Activated naive CD4-positive, alpha-beta T cell treated with anti-CD3 and anti-CD28 coated beads, Interleukin-2, amount 50 U/mL, for 24 hours (primary cell): ENCODE data around the gene SPTLC3.

ENCODE experiments used
- H3K27ac Mint-ChIP-seq: one replicate; pipeline ENCODE4 v1.8.0; 2021; ENCODE audit warnings: mild to moderate bottlenecking, mixed read lengths
- H3K27me3 Mint-ChIP-seq: one replicate; pipeline ENCODE4 v1.8.0; 2021; ENCODE audit warnings: mixed read lengths
- H3K36me3 Mint-ChIP-seq: one replicate; pipeline ENCODE4 v1.8.0; 2021; ENCODE audit warnings: mixed read lengths
- H3K4me1 Mint-ChIP-seq: one replicate; pipeline ENCODE4 v1.8.0; 2021; ENCODE audit warnings: mixed read lengths
- H3K4me3 Mint-ChIP-seq: one replicate; pipeline ENCODE4 v1.8.0; 2021; ENCODE audit warnings: mild to moderate bottlenecking, mixed read lengths
- H3K9me3 Mint-ChIP-seq: one replicate; pipeline ENCODE4 v1.8.0; 2021; ENCODE audit warnings: mixed read lengths

Gene SPTLC3

GRCh38 chr20:13092111-13092510 lies 83.3 kb downstream of the SPTLC3 start:
- H3K27me3 Mint-ChIP-seq = peaks cover 3% of the 10 kb centered on the region

DNA sequence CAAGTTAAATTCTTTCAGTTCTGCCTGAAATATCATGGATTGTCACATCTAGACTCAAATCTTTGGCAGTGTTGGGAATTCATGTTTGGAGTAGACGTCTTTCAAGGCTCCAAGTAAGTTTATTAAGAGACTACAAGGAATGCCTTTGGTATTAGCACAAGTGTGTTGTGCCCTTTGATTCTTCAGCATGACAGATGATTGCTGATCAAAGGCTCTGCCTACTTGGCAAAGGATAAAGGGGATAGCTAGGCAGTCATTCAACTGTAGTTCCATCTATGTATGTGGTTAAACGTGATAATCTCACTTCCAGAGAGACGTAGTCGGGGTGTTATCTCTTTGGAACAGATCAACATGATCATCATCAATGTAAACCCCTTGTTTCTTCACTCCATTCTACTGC lies 86.2 kb downstream of the SPTLC3 start:
- H3K27me3 Mint-ChIP-seq = peaks cover 3% of the 10 kb centered on the region
- no peaks in the 10 kb centered on the region for H3K4me1 Mint-ChIP-seq
- no peaks in the 10 kb centered on the region for H3K36me3 Mint-ChIP-seq
- no peaks in the 10 kb centered on the region for H3K9me3 Mint-ChIP-seq
- H3K4me3 Mint-ChIP-seq = no peak overlapping the region
- no peak overlapping the region for H3K27ac Mint-ChIP-seq

More at GRCh38 chr20:13092111-13092510, 83.3 kb downstream of the SPTLC3 start:
- H3K36me3 Mint-ChIP-seq = no peaks in the 10 kb centered on the region
- H3K4me3 Mint-ChIP-seq = no peak overlapping the region
- H3K4me1 Mint-ChIP-seq = no peaks in the 10 kb centered on the region
- H3K27ac Mint-ChIP-seq = no peak overlapping the region
- no peaks in the 10 kb centered on the region for H3K9me3 Mint-ChIP-seq

DNA sequence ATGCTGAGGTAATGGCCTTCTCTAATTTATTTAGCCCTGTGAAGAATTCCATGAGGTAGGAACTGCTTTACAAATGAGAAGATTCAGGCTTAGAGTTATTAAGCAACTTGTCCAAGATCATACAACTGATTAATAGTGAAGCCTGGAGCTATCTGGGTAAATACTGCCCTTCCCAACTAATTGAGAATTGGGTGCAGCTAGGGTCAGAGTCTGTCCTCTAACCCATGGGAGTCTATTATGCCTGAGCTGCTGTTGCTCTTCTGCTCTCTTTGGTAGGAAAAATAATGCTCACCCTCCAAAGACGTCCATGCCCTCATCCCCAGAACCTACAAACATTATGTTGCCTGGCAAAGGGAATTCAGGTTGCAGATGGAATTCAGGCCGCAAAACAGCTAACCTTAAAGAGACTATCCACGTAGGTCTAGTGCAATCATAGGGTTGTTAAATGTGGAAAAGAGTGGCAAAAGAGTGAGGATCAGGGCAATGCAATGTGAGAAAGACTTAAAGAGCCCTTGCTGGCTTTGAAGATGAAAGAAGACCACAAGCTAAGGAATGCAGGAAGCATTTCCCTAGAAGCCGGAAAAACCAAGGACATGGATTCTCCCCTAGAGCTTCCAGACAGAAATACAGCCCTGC lies 90.1 kb downstream of the SPTLC3 start:
- Mint-ChIP-seq H3K36me3 (no peaks in the 10 kb centered on the region), H3K27me3 (no peaks in the 10 kb centered on the region), H3K4me3 (no peak overlapping the region)

DNA sequence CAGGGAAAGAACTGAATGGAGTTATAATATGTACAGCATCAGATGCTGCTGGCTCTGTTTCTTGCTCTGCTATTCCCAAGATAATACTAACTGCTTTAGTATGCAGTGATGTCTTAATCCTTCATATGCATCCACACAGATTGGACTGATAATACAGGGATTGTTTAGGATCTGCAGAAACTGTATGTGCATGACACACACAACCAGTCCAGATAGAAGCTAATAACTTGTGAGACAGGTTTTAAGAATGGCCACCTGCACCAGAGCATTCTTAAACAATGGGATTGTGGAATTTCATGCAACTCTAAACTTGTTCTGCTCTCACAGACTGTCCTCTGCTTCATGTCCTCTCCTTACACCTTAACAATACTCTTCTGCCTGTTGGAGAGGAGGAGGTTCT lies 90.9 kb downstream of the SPTLC3 start:
- Mint-ChIP-seq H3K27ac (no peak overlapping the region), H3K4me1 (no peaks in the 10 kb centered on the region), H3K27me3 (no peaks in the 10 kb centered on the region), H3K4me3 (no peak overlapping the region), H3K9me3 (no peaks in the 10 kb centered on the region), H3K36me3 (no peaks in the 10 kb centered on the region)

More for the DNA sequence above, 90.1 kb downstream of the SPTLC3 start:
- no peaks in the 10 kb centered on the region for H3K4me1 Mint-ChIP-seq
- H3K27ac Mint-ChIP-seq = no peak overlapping the region
- H3K9me3 Mint-ChIP-seq = no peaks in the 10 kb centered on the region

- no peak overlapping the region for H3K4me3 Mint-ChIP-seq
- H3K27ac Mint-ChIP-seq = no peak overlapping the region
- H3K27me3 Mint-ChIP-seq = no peaks in the 10 kb centered on the region
- no peaks in the 10 kb centered on the region for H3K4me1 Mint-ChIP-seq
- H3K36me3 Mint-ChIP-seq = no peaks in the 10 kb centered on the region
- H3K9me3 Mint-ChIP-seq = no peaks in the 10 kb centered on the region
Observed at GRCh38 chr20:13101276-13101675, 92.5 kb downstream of the SPTLC3 start.

- no peak overlapping the region for H3K4me3 Mint-ChIP-seq
- no peaks in the 10 kb centered on the region for H3K9me3 Mint-ChIP-seq
- no peaks in the 10 kb centered on the region for H3K36me3 Mint-ChIP-seq
- no peak overlapping the region for H3K27ac Mint-ChIP-seq
- no peaks in the 10 kb centered on the region for H3K27me3 Mint-ChIP-seq
- no peaks in the 10 kb centered on the region for H3K4me1 Mint-ChIP-seq
Observed at GRCh38 chr20:13101706-13102105, 92.9 kb downstream of the SPTLC3 start.

GRCh38 chr20:13102237-13102636 lies 93.5 kb downstream of the SPTLC3 start:
- no peaks in the 10 kb centered on the region for H3K4me1 Mint-ChIP-seq
- no peak overlapping the region for H3K4me3 Mint-ChIP-seq
- H3K9me3 Mint-ChIP-seq = no peaks in the 10 kb centered on the region
- no peaks in the 10 kb centered on the region for H3K36me3 Mint-ChIP-seq
- H3K27me3 Mint-ChIP-seq = no peaks in the 10 kb centered on the region
- H3K27ac Mint-ChIP-seq = no peak overlapping the region

GRCh38 chr20:13102694-13103093 lies 93.9 kb downstream of the SPTLC3 start:
- Mint-ChIP-seq H3K4me3 (no peak overlapping the region), H3K4me1 (no peaks in the 10 kb centered on the region), H3K27me3 (no peaks in the 10 kb centered on the region), H3K9me3 (no peaks in the 10 kb centered on the region), H3K27ac (no peak overlapping the region), H3K36me3 (no peaks in the 10 kb centered on the region)

- Mint-ChIP-seq H3K27me3 (no peaks in the 10 kb centered on the region), H3K4me3 (no peak overlapping the region), H3K4me1 (no peaks in the 10 kb centered on the region), H3K36me3 (no peaks in the 10 kb centered on the region), H3K27ac (no peak overlapping the region), H3K9me3 (no peaks in the 10 kb centered on the region)
Observed at GRCh38 chr20:13105039-13105438, 96.3 kb downstream of the SPTLC3 start.

GRCh38 chr20:13105864-13106457 lies 97.2 kb downstream of the SPTLC3 start:
- H3K4me1 Mint-ChIP-seq = no peaks in the 10 kb centered on the region
- no peaks in the 10 kb centered on the region for H3K9me3 Mint-ChIP-seq
- no peaks in the 10 kb centered on the region for H3K36me3 Mint-ChIP-seq
- no peak overlapping the region for H3K4me3 Mint-ChIP-seq
- H3K27me3 Mint-ChIP-seq = no peaks in the 10 kb centered on the region
- no peak overlapping the region for H3K27ac Mint-ChIP-seq

- Mint-ChIP-seq H3K9me3 (no peaks in the 10 kb centered on the region), H3K4me3 (no peak overlapping the region), H3K27ac (no peak overlapping the region), H3K36me3 (no peaks in the 10 kb centered on the region), H3K4me1 (no peaks in the 10 kb centered on the region), H3K27me3 (no peaks in the 10 kb centered on the region)
Observed at GRCh38 chr20:13109658-13110057, 100.9 kb downstream of the SPTLC3 start.

- Mint-ChIP-seq H3K9me3 (no peaks in the 10 kb centered on the region), H3K27ac (no peak overlapping the region), H3K27me3 (no peaks in the 10 kb centered on the region), H3K36me3 (no peaks in the 10 kb centered on the region), H3K4me3 (no peak overlapping the region), H3K4me1 (no peaks in the 10 kb centered on the region)
Observed at GRCh38 chr20:13110796-13111195, 102.0 kb downstream of the SPTLC3 start.

- Mint-ChIP-seq H3K27ac (no peak overlapping the region), H3K9me3 (no peaks in the 10 kb centered on the region), H3K4me1 (no peaks in the 10 kb centered on the region), H3K4me3 (no peak overlapping the region), H3K36me3 (no peaks in the 10 kb centered on the region), H3K27me3 (no peaks in the 10 kb centered on the region)
Observed at GRCh38 chr20:13111249-13111911, 102.6 kb downstream of the SPTLC3 start.

- Mint-ChIP-seq H3K27ac (no peak overlapping the region), H3K4me3 (no peak overlapping the region), H3K4me1 (no peaks in the 10 kb centered on the region)
Observed at GRCh38 chr20:13113731-13114130, 105.0 kb downstream of the SPTLC3 start.

DNA sequence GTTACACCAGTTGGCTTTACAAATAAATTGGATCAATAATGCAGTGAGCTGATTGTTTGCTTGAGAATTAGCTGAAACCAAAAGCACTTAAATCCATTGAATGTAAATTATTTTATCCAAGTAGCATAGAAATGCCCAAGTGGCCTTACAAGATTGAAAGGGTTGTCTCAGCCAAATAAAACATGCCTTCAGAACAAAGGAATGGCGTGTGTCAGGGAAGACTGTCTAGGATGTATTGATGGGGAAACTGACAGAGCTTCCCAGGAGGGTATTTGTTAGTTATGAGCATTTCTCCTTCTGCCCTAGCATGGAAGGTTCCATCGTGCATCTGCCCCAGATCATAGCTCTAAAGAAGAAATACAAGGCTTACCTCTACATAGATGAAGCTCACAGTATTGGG lies 108.4 kb downstream of the SPTLC3 start:
- H3K36me3 Mint-ChIP-seq = no peaks in the 10 kb centered on the region
- no peaks in the 10 kb centered on the region for H3K4me1 Mint-ChIP-seq
- no peaks in the 10 kb centered on the region for H3K9me3 Mint-ChIP-seq

More at GRCh38 chr20:13113731-13114130, 105.0 kb downstream of the SPTLC3 start:
- H3K27me3 Mint-ChIP-seq = no peaks in the 10 kb centered on the region
- no peaks in the 10 kb centered on the region for H3K9me3 Mint-ChIP-seq
- H3K36me3 Mint-ChIP-seq = no peaks in the 10 kb centered on the region

DNA sequence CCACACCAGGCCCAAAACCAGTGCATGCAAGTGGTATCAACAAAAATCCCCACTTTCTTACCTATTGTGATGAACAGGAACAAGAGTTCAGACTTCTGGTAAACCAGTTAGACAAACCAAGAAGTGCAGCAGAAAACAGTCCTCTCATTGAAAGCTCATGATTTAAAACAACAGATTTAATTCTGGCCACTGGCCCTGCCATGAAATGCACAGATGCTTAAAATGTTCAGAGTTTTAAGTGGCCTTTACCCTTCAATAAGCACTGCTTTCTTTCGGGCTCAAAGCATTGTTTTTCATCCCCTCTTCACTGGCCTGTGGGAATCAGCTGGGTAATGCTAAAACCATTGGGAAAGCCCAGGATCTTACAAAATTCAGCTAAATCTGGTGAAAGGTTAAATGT lies 109.9 kb downstream of the SPTLC3 start:
- Mint-ChIP-seq H3K9me3 (no peaks in the 10 kb centered on the region), H3K27ac (no peak overlapping the region), H3K4me1 (no peaks in the 10 kb centered on the region), H3K36me3 (no peaks in the 10 kb centered on the region), H3K27me3 (no peaks in the 10 kb centered on the region), H3K4me3 (no peak overlapping the region)

More for the DNA sequence above, 108.4 kb downstream of the SPTLC3 start:
- Mint-ChIP-seq H3K27me3 (no peaks in the 10 kb centered on the region), H3K4me3 (no peak overlapping the region), H3K27ac (no peak overlapping the region)
